Skin of body (tissue), 2 donors: ENCODE data around the gene ZNF487. TPM values are rescaled to one million over a fixed set of nuclear protein-coding genes. Genes with fewer than 3 reads are reported as not detected.
"Not testable (repeated sequence)": the region's sequence is repeated elsewhere in the genome, so short reads cannot be mapped to it uniquely, and the experiment has no call there.

ENCODE experiments used
- DNase-seq: peaks from one replicate; lab custom pipeline; 2025; lab: John Stamatoyannopoulos, UW
- total RNA-seq: library from RNA; depleted of rRNA; stranded (reverse); fragments of >200 nt; gene quantifications from one replicate; pipeline ENCODE4 v1.2.3, GENCODE V29; 2014

ZNF487 gene
- total RNA-seq, 1 donor from 2014 or later: 8.0 TPM

- no peak for DNase-seq
Measured at GRCh38 chr10:43404704-43405084, 32.2 kb upstream of the ZNF487 start.

- no peak for DNase-seq
Measured at GRCh38 chr10:43407148-43407575, 29.7 kb upstream of the ZNF487 start.

GRCh38 chr10:43407576-43408330 lies 29.2 kb upstream of the ZNF487 start:
- peak; percentile 89 for DNase-seq

GRCh38 chr10:43408331-43408709 lies 28.6 kb upstream of the ZNF487 start:
- DNase-seq: no peak

GRCh38 chr10:43408710-43409384 lies 28.1 kb upstream of the ZNF487 start, which contains the start of gene HNRNPF:
Gene HNRNPF, minus strand, starts transcription at chr10:43409186. Its CDS starts 21,302 bp downstream, at chr10:43387884.
- DNase-seq: peak; percentile 95

- no peak for DNase-seq
Measured at GRCh38 chr10:43409385-43410109, 27.4 kb upstream of the ZNF487 start.

GRCh38 chr10:43410345-43410744 lies 26.6 kb upstream of the ZNF487 start:
- DNase-seq: no peak

GRCh38 chr10:43411536-43411935 lies 25.4 kb upstream of the ZNF487 start:
- no peak for DNase-seq

GRCh38 chr10:43415544-43415943 lies 21.4 kb upstream of the ZNF487 start:
- no peak for DNase-seq

GRCh38 chr10:43417950-43418768 lies 18.8 kb upstream of the ZNF487 start:
- no peak for DNase-seq

GRCh38 chr10:43419997-43420368 lies 16.9 kb upstream of the ZNF487 start:
- no peak for DNase-seq

GRCh38 chr10:43420369-43421200 lies 16.3 kb upstream of the ZNF487 start:
- DNase-seq: peak; percentile 85

GRCh38 chr10:43421201-43421507 lies 15.8 kb upstream of the ZNF487 start:
- no peak for DNase-seq

GRCh38 chr10:43421519-43421918 lies 15.4 kb upstream of the ZNF487 start:
- no peak for DNase-seq

- DNase-seq: not testable (repeated sequence)
Measured at GRCh38 chr10:43421944-43422343, 15.0 kb upstream of the ZNF487 start.

GRCh38 chr10:43424416-43424815 lies 12.5 kb upstream of the ZNF487 start:
- no peak for DNase-seq

GRCh38 chr10:43426476-43426875 lies 10.4 kb upstream of the ZNF487 start:
- not testable (repeated sequence) for DNase-seq

GRCh38 chr10:43427166-43427825 lies 9.6 kb upstream of the ZNF487 start:
- DNase-seq: no peak

- no peak for DNase-seq
Measured at GRCh38 chr10:43430926-43431663, 5.8 kb upstream of the ZNF487 start.
